Activated effector memory CD4-positive, alpha-beta T cell treated with anti-CD3 and anti-CD28 coated beads, Interleukin-2, amount 50 U/mL, for 16 hours (primary cell): ENCODE measurements around the gene HNF1B.
"Not testable (repeated sequence)": the region's sequence is repeated elsewhere in the genome, so short reads cannot be mapped to it uniquely, and the experiment has no call there.

Experiments used
- DNase-seq: peaks from one replicate; pipeline ENCODE4 v3.0.0-alpha.2; 2020

HNF1B gene, protein sequence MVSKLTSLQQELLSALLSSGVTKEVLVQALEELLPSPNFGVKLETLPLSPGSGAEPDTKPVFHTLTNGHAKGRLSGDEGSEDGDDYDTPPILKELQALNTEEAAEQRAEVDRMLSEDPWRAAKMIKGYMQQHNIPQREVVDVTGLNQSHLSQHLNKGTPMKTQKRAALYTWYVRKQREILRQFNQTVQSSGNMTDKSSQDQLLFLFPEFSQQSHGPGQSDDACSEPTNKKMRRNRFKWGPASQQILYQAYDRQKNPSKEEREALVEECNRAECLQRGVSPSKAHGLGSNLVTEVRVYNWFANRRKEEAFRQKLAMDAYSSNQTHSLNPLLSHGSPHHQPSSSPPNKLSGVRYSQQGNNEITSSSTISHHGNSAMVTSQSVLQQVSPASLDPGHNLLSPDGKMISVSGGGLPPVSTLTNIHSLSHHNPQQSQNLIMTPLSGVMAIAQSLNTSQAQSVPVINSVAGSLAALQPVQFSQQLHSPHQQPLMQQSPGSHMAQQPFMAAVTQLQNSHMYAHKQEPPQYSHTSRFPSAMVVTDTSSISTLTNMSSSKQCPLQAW

DNA sequence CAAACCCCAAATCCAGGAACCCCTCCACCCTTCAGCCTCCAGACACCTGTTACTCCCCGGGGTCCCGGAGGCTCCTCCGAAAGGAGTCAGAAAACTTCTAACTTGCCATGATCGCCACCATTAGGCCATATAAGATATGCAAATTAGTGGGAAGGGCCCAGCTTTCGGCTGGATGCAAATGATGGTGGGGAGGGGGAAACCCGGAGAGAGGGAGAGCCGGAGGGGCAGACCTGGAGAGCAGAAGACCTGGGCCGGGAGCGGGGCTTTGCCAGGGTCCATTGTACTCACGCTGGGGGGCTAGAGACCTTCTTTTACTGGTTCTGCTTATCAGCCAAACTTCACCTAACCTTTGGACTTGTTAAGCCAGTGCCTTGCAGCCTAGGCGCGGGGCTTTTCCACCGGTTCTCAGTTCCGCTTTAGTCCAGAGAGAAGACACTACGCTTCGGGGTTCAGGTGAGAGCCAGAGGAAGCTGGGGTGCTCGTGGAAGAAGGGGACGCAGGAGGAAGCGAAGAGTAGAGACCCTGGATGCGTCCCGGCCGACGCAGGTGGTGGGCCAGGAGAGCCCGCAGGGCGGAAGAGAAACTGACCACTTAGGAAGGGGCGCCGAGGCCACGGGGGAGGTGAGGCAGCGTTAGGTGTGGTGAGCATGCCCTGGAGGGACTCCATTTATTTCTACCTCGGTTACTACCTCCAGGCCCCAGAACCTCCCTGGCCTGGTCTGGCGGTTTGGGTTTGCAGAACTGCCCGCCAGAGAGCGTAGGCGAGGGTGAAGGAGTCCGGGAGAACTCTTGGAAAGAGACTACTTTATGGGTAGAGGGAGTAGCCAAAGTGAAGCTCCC, at the start of gene HNF1B:
TSS of gene HNF1B (minus strand) at position 99 of the 840 bp plus-strand sequence. CDS start 175 bp downstream, outside the sequence.
- no peak for DNase-seq

DNA sequence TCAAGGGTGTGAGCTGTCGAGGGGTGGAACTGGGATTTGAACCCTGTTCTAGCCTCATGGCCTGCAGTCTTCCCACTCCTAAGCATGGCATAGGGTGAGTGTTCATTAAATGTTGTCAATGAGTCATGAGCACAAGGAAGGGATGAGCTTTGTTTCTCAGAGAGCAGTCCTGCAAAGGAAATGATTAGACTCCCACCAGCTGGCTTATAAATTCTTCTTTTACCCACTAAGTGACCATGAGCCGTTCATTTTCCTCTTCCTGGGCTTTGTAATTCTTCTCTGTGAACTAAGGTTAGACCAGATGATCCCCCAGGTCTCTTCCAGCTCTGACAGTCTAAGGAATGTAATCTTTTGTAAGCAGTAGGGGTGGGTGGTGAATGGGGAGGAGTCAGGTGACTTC, 47.9 kb upstream of the HNF1B start:
- no peak for DNase-seq

GRCh38 chr17:37791447-37792399, 46.9 kb upstream of the HNF1B start:
- peak; percentile 70 for DNase-seq

GRCh38 chr17:37789771-37790541, 45.1 kb upstream of the HNF1B start:
- no peak for DNase-seq

DNA sequence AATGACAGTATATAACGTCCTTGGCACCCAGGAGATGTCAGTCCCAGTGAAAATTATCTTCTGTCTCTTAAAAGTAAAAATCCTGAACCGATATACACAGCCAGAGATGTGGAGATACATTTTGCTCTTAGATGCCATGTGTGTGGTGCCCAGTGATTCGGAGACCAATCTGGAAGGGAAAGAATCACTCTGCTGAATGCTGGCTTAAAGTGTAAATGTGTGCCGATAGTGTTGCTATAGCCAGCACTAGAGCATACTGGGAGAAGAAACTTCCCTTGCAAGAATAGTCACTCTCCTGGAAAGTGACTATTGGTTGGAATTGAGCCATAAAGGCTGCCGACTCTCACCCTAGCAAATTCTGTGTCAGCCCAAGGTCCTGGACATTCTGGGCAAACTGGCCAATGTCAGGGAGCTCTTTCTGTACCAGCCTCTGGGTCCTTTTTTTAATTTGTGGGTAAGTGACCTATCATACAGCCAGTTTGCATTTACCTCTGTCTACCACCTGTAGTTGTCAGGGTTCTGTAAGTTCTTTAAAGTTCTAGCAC, 44.2 kb upstream of the HNF1B start:
- no peak for DNase-seq

DNA sequence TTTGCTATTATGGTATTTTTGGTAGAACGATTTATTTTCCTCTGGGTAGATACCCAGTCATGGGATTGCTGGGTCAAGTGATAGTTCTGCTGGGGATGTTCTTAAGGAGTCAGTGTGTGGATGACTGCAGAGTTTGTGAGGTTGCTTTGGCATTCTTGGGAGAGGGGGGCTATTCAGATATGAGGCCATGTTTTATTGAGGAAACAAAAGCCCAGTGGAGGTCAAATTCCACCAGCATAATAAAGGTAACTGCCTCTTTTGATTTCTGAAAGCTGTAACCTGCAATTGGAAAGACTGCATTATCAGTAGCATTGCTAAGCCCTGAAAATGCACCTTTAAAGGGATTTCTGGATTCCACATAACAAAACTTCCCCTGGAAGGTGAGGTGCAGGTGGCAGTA, 43.7 kb upstream of the HNF1B start:
- DNase-seq: no peak

DNA sequence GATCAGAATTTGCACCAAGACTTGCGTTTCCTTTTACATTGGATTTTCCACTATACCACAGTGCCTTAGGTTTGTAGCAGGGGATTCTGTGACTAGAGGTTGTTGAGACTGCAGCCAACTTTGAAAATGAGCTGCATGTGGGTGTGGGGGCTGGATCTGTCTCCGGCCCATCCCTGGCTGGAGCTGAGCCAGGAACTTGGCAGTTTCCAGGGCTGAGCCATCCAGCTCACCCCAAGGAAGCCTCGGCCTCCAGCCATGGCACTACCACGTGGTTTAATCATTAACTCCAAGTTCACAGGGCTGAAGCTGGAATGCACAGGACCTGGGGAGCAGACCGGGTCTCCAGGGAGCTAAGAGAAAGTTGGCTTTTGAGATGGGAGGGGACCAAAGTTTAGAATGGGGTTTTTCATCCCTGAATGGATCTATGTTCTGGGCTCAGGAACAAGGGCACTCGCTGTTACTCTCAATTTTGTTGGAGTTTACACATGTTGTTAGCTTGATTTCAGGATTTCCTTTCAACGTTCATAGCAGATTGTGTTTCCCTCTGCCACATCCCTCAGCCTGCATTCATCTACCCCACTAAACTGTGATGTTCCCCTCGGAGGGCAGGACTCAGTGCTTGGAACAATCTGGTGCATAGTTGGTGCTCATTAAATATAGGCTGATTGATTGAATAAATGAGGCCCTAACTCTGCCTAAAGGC, 42.3 kb upstream of the HNF1B start:
- no peak for DNase-seq

- DNase-seq: no peak
Measured at GRCh38 chr17:37786481-37786880, 41.6 kb upstream of the HNF1B start.

DNA sequence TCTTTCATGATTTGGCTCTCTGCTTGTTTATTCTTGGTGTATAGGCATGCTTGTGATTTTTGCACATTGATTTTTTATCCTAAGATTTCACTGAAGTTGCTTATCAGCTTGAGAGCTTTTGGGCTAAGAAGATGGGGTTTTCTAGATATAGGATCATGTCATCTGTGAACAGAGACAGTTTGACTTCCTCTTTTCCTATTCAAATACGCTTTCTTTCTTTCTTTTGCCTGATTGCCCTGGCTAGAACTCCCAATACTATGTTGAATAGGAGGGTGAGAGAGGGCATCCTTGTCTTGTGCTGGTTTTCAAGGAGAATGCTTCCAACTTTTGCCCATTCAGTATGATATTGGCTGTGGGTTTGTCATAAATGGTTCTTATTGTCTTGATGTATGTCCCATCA, 37.6 kb upstream of the HNF1B start:
- not testable (repeated sequence) for DNase-seq

DNA sequence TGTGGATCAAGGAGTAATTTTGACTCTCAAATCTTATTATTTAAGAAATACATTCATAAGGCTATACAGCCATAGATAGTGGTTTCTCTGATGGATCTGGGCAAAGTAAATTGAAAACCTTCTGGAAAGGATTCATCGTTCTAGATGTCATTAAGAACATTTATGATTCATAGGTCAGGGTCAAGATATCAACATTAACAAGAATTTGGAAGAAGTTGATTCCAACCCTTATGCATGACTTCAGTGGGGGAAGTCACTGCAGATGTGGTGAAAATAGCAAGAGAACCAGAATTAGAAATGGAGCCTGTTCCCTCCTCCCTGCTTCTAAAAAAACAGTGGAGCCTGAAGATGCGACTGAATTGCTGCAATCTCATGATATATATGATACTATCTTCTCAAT, 36.6 kb upstream of the HNF1B start:
- no peak for DNase-seq

DNA sequence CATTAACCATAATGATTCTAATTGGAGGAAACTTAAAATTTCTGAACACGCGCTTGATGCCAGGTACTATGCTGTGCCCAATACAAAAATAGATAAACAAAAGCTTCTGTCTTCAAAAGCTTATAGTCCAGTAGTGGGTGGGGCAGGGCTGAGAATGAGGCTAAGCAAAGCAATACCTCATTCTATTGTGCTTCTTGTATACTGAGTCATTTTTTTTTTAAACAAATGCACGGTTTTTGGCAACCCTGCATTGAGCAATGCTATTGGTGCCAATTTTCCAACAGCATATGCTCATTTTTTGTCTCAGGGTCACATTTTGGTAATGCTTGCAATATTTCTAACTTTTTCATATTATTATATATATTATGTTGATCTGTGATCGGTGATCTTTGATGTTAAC, 34.7 kb upstream of the HNF1B start:
- DNase-seq: no peak

DNA sequence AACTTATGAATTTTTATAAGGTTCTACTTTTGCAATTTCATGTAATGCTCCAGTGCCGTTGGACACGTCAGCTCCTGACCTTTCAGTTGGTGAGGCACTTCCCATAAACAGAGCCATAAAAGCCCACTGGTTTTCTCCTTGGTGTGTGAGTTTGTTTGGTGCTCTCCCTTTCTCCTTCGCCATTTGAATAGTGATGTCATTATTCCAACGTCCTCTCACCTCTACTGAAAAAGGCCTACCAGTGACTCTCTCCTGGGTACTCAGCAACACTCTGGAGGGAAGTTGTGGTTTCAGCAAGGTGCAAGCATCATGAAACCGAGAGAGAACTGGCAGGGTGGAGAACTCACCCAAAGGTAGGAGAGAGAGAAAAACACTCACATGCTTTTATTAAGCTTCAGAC, 29.6 kb upstream of the HNF1B start:
- no peak for DNase-seq

DNA sequence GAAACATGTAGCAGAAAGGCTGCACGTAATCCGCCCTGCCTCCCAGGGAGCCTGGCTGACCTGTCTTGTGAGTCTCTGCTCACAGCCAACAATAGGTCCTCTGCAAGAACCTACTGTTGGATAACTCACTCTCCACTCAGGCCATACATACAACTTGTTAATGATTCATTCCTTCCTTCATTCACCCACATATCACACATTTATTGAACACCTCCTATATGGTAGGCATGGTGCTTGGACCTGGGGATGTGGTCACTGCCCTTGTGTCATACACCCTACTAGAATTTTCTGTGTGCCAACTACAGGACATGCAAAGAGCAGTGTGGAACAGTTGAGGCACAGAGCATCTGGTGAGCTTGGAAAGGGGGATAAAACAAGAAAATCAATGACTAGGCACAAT, 28.1 kb upstream of the HNF1B start:
- no peak for DNase-seq

DNA sequence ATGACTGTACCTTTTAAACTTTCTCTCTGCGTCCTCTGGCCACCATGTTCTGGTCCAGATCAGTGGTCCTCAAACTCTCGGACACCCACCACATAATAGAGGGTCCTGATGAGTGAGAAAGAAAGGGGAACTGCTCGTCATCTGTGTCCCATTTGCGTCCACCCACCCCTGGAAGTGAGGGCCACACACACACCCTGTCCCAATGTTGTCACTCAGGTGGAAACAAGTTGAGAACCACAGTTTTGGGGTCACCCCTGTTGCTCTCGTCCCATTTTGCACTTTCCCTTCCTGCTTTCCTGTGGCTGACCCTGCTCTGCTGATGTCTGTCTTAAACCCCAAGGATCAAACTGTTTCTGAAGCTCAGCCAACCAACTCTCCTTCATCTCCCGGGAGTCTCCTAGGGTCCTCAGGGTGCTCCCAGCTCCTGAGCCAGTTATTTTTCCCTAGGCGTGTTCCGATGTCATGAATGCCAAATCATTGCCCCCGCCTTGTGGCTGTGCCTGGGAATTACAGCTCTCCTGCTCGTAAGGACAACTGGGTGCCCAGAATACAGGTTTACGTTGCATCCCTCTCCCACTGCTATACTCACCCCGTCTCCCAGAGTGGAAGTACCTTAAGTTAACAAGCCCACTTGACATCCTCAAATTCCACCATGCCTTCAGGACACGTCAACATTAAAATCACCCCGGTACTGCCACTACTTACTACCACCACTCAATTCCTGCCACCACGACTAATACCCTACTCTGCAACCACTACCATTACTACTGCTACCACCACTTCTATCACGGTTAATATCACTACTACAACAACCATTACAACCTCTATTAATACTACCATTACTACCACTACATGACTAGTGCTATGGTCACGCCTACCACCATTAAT, 26.0 kb upstream of the HNF1B start:
- DNase-seq: no peak

- no peak for DNase-seq
Measured at GRCh38 chr17:37769050-37769449, 24.2 kb upstream of the HNF1B start.

- no peak for DNase-seq
Measured at GRCh38 chr17:37768438-37768837, 23.6 kb upstream of the HNF1B start.

- DNase-seq: no peak
Measured at GRCh38 chr17:37766971-37767370, 22.1 kb upstream of the HNF1B start.

DNA sequence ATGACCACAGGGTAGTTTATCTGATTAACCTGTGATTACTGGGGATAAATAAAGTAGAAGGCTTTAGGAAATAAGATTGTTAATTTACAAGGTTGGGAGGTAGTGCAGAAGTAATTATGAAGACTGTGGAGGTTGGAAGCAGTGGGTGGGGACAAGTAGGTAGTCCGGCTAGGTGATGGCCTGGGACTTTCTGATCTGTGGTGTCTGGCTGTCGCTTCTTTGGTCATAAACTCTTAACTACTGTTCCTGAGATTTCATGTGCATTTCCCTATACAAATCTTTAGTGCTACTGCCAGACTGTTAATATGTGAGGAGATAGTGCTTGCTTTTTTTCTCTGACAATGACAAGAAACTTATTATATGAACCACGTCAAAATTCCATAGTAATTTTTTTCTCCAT, 19.5 kb upstream of the HNF1B start:
- no peak for DNase-seq

GRCh38 chr17:37762666-37763065, 17.8 kb upstream of the HNF1B start:
- DNase-seq: no peak

DNA sequence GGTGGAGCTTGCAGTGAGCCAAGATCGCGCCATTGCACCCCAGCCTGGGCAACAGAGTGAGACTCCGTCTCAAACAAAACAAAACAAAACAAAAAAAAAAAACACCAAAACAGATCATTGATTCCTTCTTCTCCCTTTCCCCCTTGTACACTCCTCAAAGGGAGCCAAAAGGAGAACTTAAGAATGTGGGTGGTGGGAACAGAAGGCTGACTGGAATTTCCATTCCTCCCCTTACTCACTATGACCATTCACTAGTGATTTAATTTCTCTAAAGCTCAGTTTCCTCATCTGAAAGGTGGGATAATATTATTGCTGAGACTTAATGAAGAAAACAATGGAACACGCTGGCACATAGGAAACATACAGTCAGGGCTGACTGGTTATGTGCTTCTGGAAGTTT, 17.1 kb upstream of the HNF1B start:
- DNase-seq: no peak
